Measurements from ENCODE around the gene GRIA3.

The GRIA3 gene

DNA sequence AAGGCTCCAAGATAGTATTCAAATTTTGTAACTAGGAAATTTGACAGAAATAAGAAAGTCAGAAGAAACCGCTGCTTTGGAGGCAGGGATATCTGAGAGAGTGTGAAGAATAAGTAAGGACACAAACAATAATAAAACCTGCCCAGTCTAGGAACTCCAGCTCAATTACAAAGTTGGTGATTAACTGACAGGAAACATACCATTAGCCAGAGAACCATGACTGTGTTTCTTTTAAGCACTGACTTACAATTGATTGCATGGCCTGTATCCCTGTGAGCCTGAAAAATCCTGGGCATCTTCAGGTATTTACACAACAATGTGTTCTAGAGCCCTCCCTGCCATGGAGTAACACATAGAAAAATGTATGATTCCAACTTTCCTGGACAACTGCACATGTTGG is 127.4 kb downstream of the GRIA3 start:
- TF ChIP-seq, protein P1, sequence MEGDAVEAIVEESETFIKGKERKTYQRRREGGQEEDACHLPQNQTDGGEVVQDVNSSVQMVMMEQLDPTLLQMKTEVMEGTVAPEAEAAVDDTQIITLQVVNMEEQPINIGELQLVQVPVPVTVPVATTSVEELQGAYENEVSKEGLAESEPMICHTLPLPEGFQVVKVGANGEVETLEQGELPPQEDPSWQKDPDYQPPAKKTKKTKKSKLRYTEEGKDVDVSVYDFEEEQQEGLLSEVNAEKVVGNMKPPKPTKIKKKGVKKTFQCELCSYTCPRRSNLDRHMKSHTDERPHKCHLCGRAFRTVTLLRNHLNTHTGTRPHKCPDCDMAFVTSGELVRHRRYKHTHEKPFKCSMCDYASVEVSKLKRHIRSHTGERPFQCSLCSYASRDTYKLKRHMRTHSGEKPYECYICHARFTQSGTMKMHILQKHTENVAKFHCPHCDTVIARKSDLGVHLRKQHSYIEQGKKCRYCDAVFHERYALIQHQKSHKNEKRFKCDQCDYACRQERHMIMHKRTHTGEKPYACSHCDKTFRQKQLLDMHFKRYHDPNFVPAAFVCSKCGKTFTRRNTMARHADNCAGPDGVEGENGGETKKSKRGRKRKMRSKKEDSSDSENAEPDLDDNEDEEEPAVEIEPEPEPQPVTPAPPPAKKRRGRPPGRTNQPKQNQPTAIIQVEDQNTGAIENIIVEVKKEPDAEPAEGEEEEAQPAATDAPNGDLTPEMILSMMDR (IDR thresholded peaks at IDR 0.05; ENCODE audit: extremely low read depth, insufficient read depth, missing control alignments) = no peak
- in situ Hi-C loops (cut with MboI; ENCODE audit: low pct_unique_long_range_greater_than_20kb, low sequenced_read_pairs, unreplicated experiment) = no loop called here
- DNase-seq (ENCODE audit: low spot score) = no peak

DNA sequence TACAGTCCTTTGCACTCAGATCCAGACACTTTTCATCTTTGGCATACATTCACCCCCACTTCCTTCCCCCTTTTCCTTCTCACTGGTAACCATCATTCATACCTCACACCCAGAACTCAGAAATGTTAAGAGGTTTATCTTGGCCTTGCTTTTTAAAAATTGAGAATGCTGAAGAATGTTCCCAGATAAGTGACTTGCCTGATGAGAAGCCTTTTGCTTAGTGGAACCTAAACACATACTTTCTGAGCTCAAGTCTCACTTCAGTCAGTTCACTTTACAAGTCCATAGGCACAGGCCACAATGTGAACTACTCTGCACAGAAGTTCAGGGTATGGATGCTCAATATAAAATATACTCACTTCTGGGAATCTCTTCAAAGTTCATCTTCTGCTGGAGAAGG is 129.4 kb downstream of the GRIA3 start:
- TF ChIP-seq, protein P1 (IDR thresholded peaks at IDR 0.05; ENCODE audit: extremely low read depth, insufficient read depth, missing control alignments) = no peak
- in situ Hi-C loops (cut with MboI; ENCODE audit: low pct_unique_long_range_greater_than_20kb, low sequenced_read_pairs, unreplicated experiment) = no loop called here
- DNase-seq (ENCODE audit: low spot score) = no peak

DNA sequence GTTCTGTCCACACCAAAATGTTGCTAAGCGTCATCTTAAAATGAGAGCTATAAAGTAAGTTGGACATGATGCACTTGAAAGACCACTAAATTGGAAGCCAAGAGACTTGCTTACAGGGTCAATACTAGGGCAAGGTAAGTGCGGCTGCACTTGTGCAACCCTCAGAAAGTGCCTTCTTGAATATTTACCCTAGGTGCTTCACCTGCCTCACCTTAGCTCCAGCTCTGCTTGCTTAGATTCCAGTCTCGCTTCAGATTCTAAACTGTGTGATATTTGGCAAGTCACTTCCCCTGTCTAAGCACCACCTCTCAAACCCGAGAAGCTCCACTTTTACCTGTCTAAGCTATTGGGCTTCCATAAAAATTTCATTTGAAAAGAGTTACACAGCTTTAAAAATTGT is 136.5 kb downstream of the GRIA3 start:
- TF ChIP-seq, protein P1 (IDR thresholded peaks at IDR 0.05; ENCODE audit: extremely low read depth, insufficient read depth, missing control alignments) = no peak
- in situ Hi-C loops (cut with MboI; ENCODE audit: low pct_unique_long_range_greater_than_20kb, low sequenced_read_pairs, unreplicated experiment) = no loop called here
- no peak for DNase-seq (ENCODE audit: low spot score)

DNA sequence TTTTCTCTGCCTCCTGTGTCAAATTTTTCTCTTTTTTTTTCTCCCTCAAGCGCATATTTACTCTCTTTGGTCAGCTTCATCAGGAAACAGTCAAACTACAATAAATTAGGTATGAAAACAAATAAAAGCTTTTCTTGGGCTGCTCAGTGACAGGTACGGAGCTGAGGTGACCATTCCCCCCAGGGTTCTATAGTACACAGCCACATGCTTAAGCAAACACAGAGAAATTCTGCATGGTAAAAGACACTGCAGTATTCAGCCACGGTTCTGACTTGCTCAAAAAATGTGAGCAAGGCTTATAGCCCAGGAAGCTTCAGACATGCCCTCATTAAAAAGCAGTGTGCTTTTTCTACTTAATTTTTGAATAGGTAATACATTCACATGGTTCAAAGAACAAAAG is 138.5 kb downstream of the GRIA3 start:
- TF ChIP-seq, protein P1 (IDR thresholded peaks at IDR 0.05; ENCODE audit: extremely low read depth, insufficient read depth, missing control alignments) = no peak
- in situ Hi-C loops (cut with MboI; ENCODE audit: low pct_unique_long_range_greater_than_20kb, low sequenced_read_pairs, unreplicated experiment) = no loop called here
- no peak for DNase-seq (ENCODE audit: low spot score)

DNA sequence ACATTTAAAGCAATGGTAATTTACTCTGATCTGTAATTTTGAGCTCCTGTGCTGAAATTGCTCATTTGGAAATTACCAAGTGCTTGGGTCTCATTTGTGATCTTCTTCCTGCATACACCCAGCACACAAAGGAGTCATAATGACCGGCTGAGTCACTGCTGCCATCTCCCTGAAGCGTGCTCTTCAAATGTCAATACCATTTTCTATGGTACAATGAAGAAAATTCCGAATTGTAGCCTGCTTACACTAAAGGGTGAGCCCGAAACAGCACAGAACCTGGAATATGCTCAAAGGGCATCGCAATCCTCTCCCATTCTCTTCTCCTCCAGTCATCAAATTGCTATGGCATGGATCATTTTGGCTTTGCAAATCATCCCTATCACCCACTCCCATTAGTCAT is 140.5 kb downstream of the GRIA3 start:
- TF ChIP-seq, protein P1 (IDR thresholded peaks at IDR 0.05; ENCODE audit: extremely low read depth, insufficient read depth, missing control alignments) = no peak
- DNase-seq (ENCODE audit: low spot score) = no peak
- in situ Hi-C loops (cut with MboI; ENCODE audit: low pct_unique_long_range_greater_than_20kb, low sequenced_read_pairs, unreplicated experiment) = no loop called here

DNA sequence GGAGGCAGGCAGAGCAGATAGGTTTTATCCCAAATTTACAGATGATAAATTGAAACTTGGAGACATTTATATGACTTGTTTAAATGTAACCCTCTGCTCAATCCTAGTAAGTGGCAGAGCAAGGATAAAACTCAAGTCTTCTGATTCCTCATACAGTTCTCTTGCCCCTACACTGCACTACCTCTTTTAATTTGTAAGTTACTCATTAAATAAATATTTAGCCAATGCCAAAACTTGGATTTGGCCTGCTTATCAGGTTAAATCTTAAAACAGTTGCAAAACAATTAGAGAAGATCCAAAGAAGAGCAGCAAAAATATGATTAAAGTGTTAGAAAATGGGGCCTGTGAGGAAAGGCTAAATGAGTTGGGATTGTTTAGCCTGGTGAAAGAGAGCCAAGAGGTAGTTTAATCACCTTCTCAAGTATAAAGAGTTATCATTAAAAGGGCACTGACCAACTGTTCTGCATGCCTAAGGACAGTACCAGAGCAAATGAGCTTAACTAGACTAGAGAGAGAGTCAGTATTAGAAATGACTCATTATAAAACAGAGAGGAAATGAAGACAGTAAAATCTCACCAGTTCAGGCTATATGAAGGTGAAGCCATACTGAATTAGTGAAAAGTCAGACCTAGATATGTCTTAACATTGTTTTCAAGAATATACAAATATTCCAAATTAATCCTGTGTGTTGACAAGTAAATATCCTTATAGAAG is 146.3 kb downstream of the GRIA3 start:
- TF ChIP-seq, protein P1 (IDR thresholded peaks at IDR 0.05; ENCODE audit: extremely low read depth, insufficient read depth, missing control alignments) = no peak
- in situ Hi-C loops (cut with MboI; ENCODE audit: low pct_unique_long_range_greater_than_20kb, low sequenced_read_pairs, unreplicated experiment) = no loop called here
- DNase-seq (ENCODE audit: low spot score) = peak; percentile 21

All from GM13977 (cell line).